ENCODE results near the gene COPZ1. TPM values are rescaled to one million over a fixed set of nuclear protein-coding genes. Genes with fewer than 3 reads are reported as not detected.
A peak's percentile ranks its signal among the peaks of the same experiment; 100 is the strongest.

Gene COPZ1
- total RNA-seq, 2 experiments from 2014 or later: 96.3 to 102 TPM

- H3K4me3 Mint-ChIP-seq: no peak overlapping the region
- no peaks in the 10 kb centered on the region for H3K27me3 Mint-ChIP-seq
- peaks cover 13% of the 10 kb centered on the region for H3K4me1 Mint-ChIP-seq
- H3K9me3 Mint-ChIP-seq: no peaks in the 10 kb centered on the region
- peaks cover 21% of the 10 kb centered on the region for H3K36me3 Mint-ChIP-seq
- no peak for DNase-seq
- no peak overlapping the region for H3K27ac Mint-ChIP-seq
These were observed 73.3 kb downstream of the COPZ1 start for GRCh38 chr12:54398218-54398617.

GRCh38 chr12:54398995-54399793 is 74.3 kb downstream of the COPZ1 start:
- Mint-ChIP-seq H3K9me3 (no peaks in the 10 kb centered on the region), H3K27ac (no peak overlapping the region), H3K4me3 (no peak overlapping the region), H3K4me1 (peaks cover 5% of the 10 kb centered on the region), H3K27me3 (no peaks in the 10 kb centered on the region), H3K36me3 (peaks cover 22% of the 10 kb centered on the region)
- peak; percentile 79 for DNase-seq

GRCh38 chr12:54401119-54401518 is 76.2 kb downstream of the COPZ1 start:
- Mint-ChIP-seq H3K9me3 (no peaks in the 10 kb centered on the region), H3K4me3 (no peak overlapping the region), H3K4me1 (peaks cover 4% of the 10 kb centered on the region), H3K36me3 (peaks cover 25% of the 10 kb centered on the region), H3K27ac (no peak overlapping the region), H3K27me3 (no peaks in the 10 kb centered on the region)
- DNase-seq: no peak

Other genes with a start within 250 kb of the COPZ1 start
- 10 to 100 TPM; 18.0 to 18.3 TPM for gene SMUG1, start 136.1 kb upstream of the COPZ1 start, total RNA-seq
- 100 to 1,000 TPM; 101 to 105 TPM for gene CBX5, start 45.0 kb upstream of the COPZ1 start, total RNA-seq
- 1,000 to 10,000 TPM; 2,335 to 2,367 TPM for gene HNRNPA1, start 44.4 kb upstream of the COPZ1 start, total RNA-seq
- gene NFE2, start 24.1 kb upstream of the COPZ1 start, total RNA-seq: not detected
- 1 to 10 TPM in 1 of 2 experiments, under 1 TPM in 1; 0.62 to 1.2 TPM for gene GPR84, start 39.4 kb downstream of the COPZ1 start, total RNA-seq
- gene ZNF385A, start 59.6 kb downstream of the COPZ1 start, total RNA-seq: 1 to 10 TPM; 1.0 to 1.1 TPM
- 10 to 100 TPM; 18.3 to 20.1 TPM for gene ITGA5, start 94.1 kb downstream of the COPZ1 start, total RNA-seq
- 1 to 10 TPM; 7.8 to 9.6 TPM for gene GTSF1, start 148.5 kb downstream of the COPZ1 start, total RNA-seq
- gene NCKAP1L, start 172.6 kb downstream of the COPZ1 start, total RNA-seq: 10 to 100 TPM; 72.6 to 73.1 TPM
- 10 to 100 TPM in 1 of 2 experiments, 1 to 10 TPM in 1; 9.6 to 10.7 TPM for gene PDE1B, start 224.5 kb downstream of the COPZ1 start, total RNA-seq

Data from activated naive CD8-positive, alpha-beta T cell treated with anti-CD3 and anti-CD28 coated beads for 36 hours (primary cell).